Measurements from ENCODE around the gene HIPK4. TPM values are rescaled to one million over a fixed set of nuclear protein-coding genes. Genes with fewer than 3 reads are reported as not detected.

HIPK4 gene
- total RNA-seq, 1 experiment from 2014 or later, result not detected

GRCh38 chr19:40420451-40420765, 30.4 kb upstream of the HIPK4 start:
- no peak for DNase-seq
- H3K9me3 Mint-ChIP-seq (ENCODE audit: unreplicated experiment), result no peaks in the 10 kb centered on the region
- H3K27me3 Mint-ChIP-seq (ENCODE audit: insufficient read depth, unreplicated experiment), result no peaks in the 10 kb centered on the region
- intact Hi-C loops (cut with micrococcal nuclease; ENCODE audit: unreplicated experiment), result loop anchor here (2.0 kb wide), 2 partner anchors 16 to 72 kb away; partner anchors contain the start of genes C19orf47 and PLD3
- H3K36me3 ChIP-seq (ENCODE audit: control insufficient read depth, insufficient read depth, low read length), result no peaks in the 10 kb centered on the region; the same call in 1 of the 2 replicates
- CTCF ChIA-PET, result interaction anchor here (0.6 to 2.6 kb wide), 23 partner anchors 10 to 1117 kb away, joined by 3 to 24 read pairs (median 5); partner anchors contain the start of genes BLVRB, C19orf47, PLD3 and SERTAD3
- peak overlapping the region; percentile 57 for H3K4me3 ChIP-seq (ENCODE audit: low read depth, low read length)
- H3K27ac Mint-ChIP-seq (ENCODE audit: unreplicated experiment), result peak overlapping the region; percentile 92
- no peaks in the 10 kb centered on the region for H3K9me3 ChIP-seq
- no peaks in the 10 kb centered on the region for H3K27me3 ChIP-seq (replicated peaks; ENCODE audit: control insufficient read depth, insufficient read depth, low read length)
- H3K4me1 ChIP-seq, result 0 out of 2 replicates have a peak, but pooled peaks cover 4% of the 10 kb centered on the region
- POLR2A ChIA-PET, result interaction anchor here (0.6 to 1.9 kb wide), 18 partner anchors 10 to 984 kb away, joined by 3 to 45 read pairs (median 8); partner anchors contain the start of genes BLVRB, C19orf47, PLD3 and RPS16
- H3K4me1 Mint-ChIP-seq (ENCODE audit: low read depth, unreplicated experiment), result peaks cover 15% of the 10 kb centered on the region
- peak overlapping the region; percentile 81 for H3K4me3 Mint-ChIP-seq (ENCODE audit: unreplicated experiment)
- peaks cover 17% of the 10 kb centered on the region for H3K36me3 Mint-ChIP-seq (ENCODE audit: insufficient read depth, unreplicated experiment)
- BruUV-seq (replicated peaks), result no TSS peak
- TF ChIP-seq CTCF (IDR thresholded peaks at IDR 0.05; ENCODE audit: insufficient read depth in 1 of 2, low read depth in 1 of 2, low read length in 1 of 2, severe bottlenecking in 1 of 2, unreplicated experiment in 1 of 2), result no peak

DNA sequence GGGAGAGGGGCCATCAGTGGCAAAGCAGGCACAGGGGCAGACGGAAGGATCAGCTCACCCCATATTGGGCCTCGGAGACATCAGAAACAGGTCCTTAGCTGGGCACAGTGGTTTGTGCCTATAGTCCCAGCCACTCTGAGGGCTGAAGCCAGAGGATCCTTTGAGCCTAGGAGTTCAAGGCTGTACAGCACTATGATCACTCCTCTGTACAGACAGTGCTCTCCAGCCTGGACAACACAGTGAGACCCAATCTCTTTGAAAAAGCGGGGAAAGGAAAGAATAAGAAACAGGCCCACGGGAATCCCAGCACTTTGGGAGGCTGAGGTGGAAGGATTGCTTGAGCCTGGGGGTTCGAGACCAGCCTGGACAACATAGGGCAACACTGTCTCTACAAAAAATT, 29.8 kb upstream of the HIPK4 start:
- intact Hi-C loops (cut with micrococcal nuclease; ENCODE audit: unreplicated experiment), result loop anchor here (2.0 kb wide), 2 partner anchors 15 to 71 kb away; partner anchors contain the start of genes C19orf47 and PLD3
- 0 out of 2 replicates have a peak, but pooled peaks cover 4% of the 10 kb centered on the region for H3K4me1 ChIP-seq
- no peak for TF ChIP-seq CTCF (IDR thresholded peaks at IDR 0.05; ENCODE audit: insufficient read depth in 1 of 2, low read depth in 1 of 2, low read length in 1 of 2, severe bottlenecking in 1 of 2, unreplicated experiment in 1 of 2)

DNA sequence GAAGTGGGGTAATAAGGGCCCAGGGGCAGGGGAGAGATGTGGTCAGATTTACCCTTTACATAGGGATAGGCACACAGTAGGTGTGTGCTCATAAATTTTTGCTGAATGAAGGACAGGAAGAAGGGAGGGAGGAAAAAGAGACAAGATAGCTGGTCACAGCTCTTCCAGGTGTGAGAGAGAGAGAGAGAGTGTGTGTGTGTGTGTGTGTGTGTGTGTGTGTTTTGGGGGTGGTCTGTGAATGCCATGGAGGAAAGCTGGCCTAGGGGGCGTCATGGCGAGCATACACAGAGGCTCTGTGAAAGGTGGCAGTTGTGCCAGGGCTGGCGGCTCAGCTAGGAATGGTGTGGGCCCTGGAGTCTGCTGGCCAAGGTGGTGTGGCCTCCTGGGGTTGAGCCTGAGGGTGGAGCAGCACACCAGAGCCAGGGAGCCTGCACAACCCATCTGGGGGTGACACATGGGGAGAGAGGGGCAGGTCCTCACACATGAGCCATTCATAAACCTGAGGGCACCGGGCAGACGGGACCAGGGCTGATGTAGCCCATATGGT, 29.2 kb upstream of the HIPK4 start:
- H3K27ac Mint-ChIP-seq (ENCODE audit: unreplicated experiment), result no peak overlapping the region
- POLR2A ChIA-PET, result interaction anchor here (0.6 kb wide), 1 partner anchor 102 kb away, joined by 3 read pairs; no protein-coding TSS in a partner anchor
- no peaks in the 10 kb centered on the region for H3K9me3 Mint-ChIP-seq (ENCODE audit: unreplicated experiment)
- H3K4me3 Mint-ChIP-seq (ENCODE audit: unreplicated experiment), result peak overlapping the region; percentile 2
- TF ChIP-seq CTCF (IDR thresholded peaks at IDR 0.05; ENCODE audit: insufficient read depth in 1 of 2, low read depth in 1 of 2, low read length in 1 of 2, severe bottlenecking in 1 of 2, unreplicated experiment in 1 of 2), result no peak
- no peak overlapping the region for H3K4me3 ChIP-seq (ENCODE audit: low read depth, low read length)
- peaks cover 9% of the 10 kb centered on the region for H3K4me1 Mint-ChIP-seq (ENCODE audit: low read depth, unreplicated experiment)
- 0 out of 2 replicates have a peak, but pooled peaks cover 4% of the 10 kb centered on the region for H3K4me1 ChIP-seq
- no TSS peak for BruUV-seq (replicated peaks)
- intact Hi-C loops (cut with micrococcal nuclease; ENCODE audit: unreplicated experiment), result no loop called here
- CTCF ChIA-PET, result interaction anchor here (2.6 kb wide), 1 partner anchor 15 kb away, joined by 16 read pairs; no protein-coding TSS in a partner anchor
- peaks cover 8% of the 10 kb centered on the region for H3K36me3 Mint-ChIP-seq (ENCODE audit: insufficient read depth, unreplicated experiment)
- no peak for DNase-seq
- H3K36me3 ChIP-seq (ENCODE audit: control insufficient read depth, insufficient read depth, low read length), result no peaks in the 10 kb centered on the region; the same call in 1 of the 2 replicates
- H3K9me3 ChIP-seq, result no peaks in the 10 kb centered on the region
- no peaks in the 10 kb centered on the region for H3K27me3 ChIP-seq (replicated peaks; ENCODE audit: control insufficient read depth, insufficient read depth, low read length)
- no peaks in the 10 kb centered on the region for H3K27me3 Mint-ChIP-seq (ENCODE audit: insufficient read depth, unreplicated experiment)

More for the DNA sequence above, 29.8 kb upstream of the HIPK4 start:
- Mint-ChIP-seq H3K4me1 (ENCODE audit: low read depth, unreplicated experiment) (peaks cover 15% of the 10 kb centered on the region), H3K9me3 (ENCODE audit: unreplicated experiment) (no peaks in the 10 kb centered on the region), H3K27me3 (ENCODE audit: insufficient read depth, unreplicated experiment) (no peaks in the 10 kb centered on the region), H3K36me3 (ENCODE audit: insufficient read depth, unreplicated experiment) (peaks cover 10% of the 10 kb centered on the region), H3K4me3 (ENCODE audit: unreplicated experiment) (peak overlapping the region; percentile 38), H3K27ac (ENCODE audit: unreplicated experiment) (no peak overlapping the region)
- no peaks in the 10 kb centered on the region for H3K9me3 ChIP-seq
- no peak overlapping the region for H3K4me3 ChIP-seq (ENCODE audit: low read depth, low read length)
- H3K27me3 ChIP-seq (replicated peaks; ENCODE audit: control insufficient read depth, insufficient read depth, low read length), result no peaks in the 10 kb centered on the region
- POLR2A ChIA-PET, result interaction anchor here (0.6 to 1.9 kb wide), 3 partner anchors 14 to 203 kb away, joined by 5 to 45 read pairs (median 20); no protein-coding TSS in a partner anchor
- BruUV-seq (replicated peaks), result no TSS peak
- no peak for DNase-seq
- H3K36me3 ChIP-seq (ENCODE audit: control insufficient read depth, insufficient read depth, low read length), result no peaks in the 10 kb centered on the region; the same call in 1 of the 2 replicates
- CTCF ChIA-PET, result interaction anchor here (1.2 to 2.6 kb wide), 3 partner anchors 14 to 121 kb away, joined by 3 to 19 read pairs (median 16); no protein-coding TSS in a partner anchor
